HG02678 (cell line): ENCODE data around the gene AP1G2.

Source experiments
- ATAC-seq: cut with Tn5 transposase; IDR thresholded peaks from one replicate; pipeline ENCODE4 v1.9.1; 2021; ENCODE audit warnings: mild to moderate bottlenecking, moderate library complexity; ENCODE audit not compliant: unreplicated experiment

Gene AP1G2

GRCh38 chr14:23520899-23521533 is 46.6 kb downstream of the AP1G2 start:
- no peak for ATAC-seq

- no peak for ATAC-seq
These were observed 48.9 kb downstream of the AP1G2 start for GRCh38 chr14:23518709-23519108.

- no peak for ATAC-seq
These were observed 49.8 kb downstream of the AP1G2 start for GRCh38 chr14:23517650-23518326.

GRCh38 chr14:23514644-23514957 is 53.0 kb downstream of the AP1G2 start:
- ATAC-seq: no peak

GRCh38 chr14:23513818-23514643 is 53.6 kb downstream of the AP1G2 start:
- ATAC-seq: no peak

GRCh38 chr14:23513005-23513817 is 54.4 kb downstream of the AP1G2 start:
- no peak for ATAC-seq

GRCh38 chr14:23512156-23512555 is 55.4 kb downstream of the AP1G2 start:
- ATAC-seq: no peak
